PC-3 (cell line): Measurements from ENCODE around the gene RAB17. TPM values are rescaled to one million over a fixed set of nuclear protein-coding genes. Genes with fewer than 3 reads are reported as not detected.

Source experiments
- ATAC-seq: fragments of 200-7000 bp; cut with Tn5 transposase; 2 replicates; pipeline ENCODE4 v1.9.1; 2020; ENCODE audit warnings: mild to moderate bottlenecking, moderate library complexity
- BruUV-seq: library from RNA; stranded (reverse); fragments of 400-500 nt; replicated peaks from 2 replicates; lab custom pipeline; 2021; lab: Mats Ljungman, UMichigan
- CTCF ChIA-PET: fragments of 300-600 bp; sonication (Branson Sonifier 250); formaldehyde crosslinking; loops from one replicate; lab custom pipeline; 2022; ENCODE audit warnings: antibody characterized with exemption; lab: Charles Lee
- POLR2A ChIA-PET: fragments of 300-600 bp; sonication (Branson Sonifier 250); formaldehyde crosslinking; loops from one replicate; lab custom pipeline; 2022; ENCODE audit warnings: antibody characterized with exemption; ENCODE audit not compliant: unreplicated experiment; lab: Charles Lee
- DNase-seq: peaks from one replicate; pipeline ENCODE4 v3.0.0-alpha.2; 2015
- H2AFZ ChIP-seq: fragments of 300-600 bp; sonication (generic); 2 replicates; pipeline ENCODE4 v1.6.0; 2016; ENCODE audit warnings: antibody characterized with exemption, low read length
- H3F3A ChIP-seq: fragments of 300-600 bp; sonication (generic); one replicate; pipeline ENCODE4 v1.6.0; 2017; ENCODE audit warnings: antibody characterized with exemption, low read length, control low read depth, mild to moderate bottlenecking; ENCODE audit not compliant: unreplicated experiment
- H3K27ac ChIP-seq: fragments of 300-600 bp; sonication (generic); 2 replicates; pipeline ENCODE4 v1.5.1; 2016; ENCODE audit warnings: mild to moderate bottlenecking, low read length
- H3K27me3 ChIP-seq: fragments of 300-600 bp; sonication (generic); 2 replicates; pipeline ENCODE4 v1.6.1; 2016; ENCODE audit warnings: low read length, mixed read lengths
- H3K36me3 ChIP-seq: fragments of 300-600 bp; sonication (generic); 2 replicates; pipeline ENCODE4 v1.6.1; 2016; ENCODE audit warnings: low read depth, mixed run types, low read length, mixed read lengths
- H3K4me1 ChIP-seq: fragments of 300-600 bp; sonication (generic); 2 replicates; pipeline ENCODE4 v1.5.1; 2016; ENCODE audit warnings: low read length; ENCODE audit not compliant: insufficient read depth
- H3K4me2 ChIP-seq: fragments of 300-600 bp; sonication (generic); 2 replicates; pipeline ENCODE4 v1.6.0; 2016; ENCODE audit warnings: low read length
- H3K4me3 ChIP-seq: fragments of 300-600 bp; sonication (generic); 2 replicates; pipeline ENCODE4 v1.5.1; 2016; ENCODE audit warnings: mild to moderate bottlenecking, low read length, mixed read lengths
- H3K79me2 ChIP-seq: fragments of 300-600 bp; sonication (generic); 2 replicates; pipeline ENCODE4 v1.6.1; 2017; ENCODE audit warnings: low read length, mixed read lengths
- H3K9ac ChIP-seq: fragments of 300-600 bp; sonication (generic); 2 replicates; pipeline ENCODE4 v1.6.0; 2016; ENCODE audit warnings: mild to moderate bottlenecking, low read length
- H3K9me2 ChIP-seq: fragments of 300-600 bp; sonication (generic); replicated peaks from 2 replicates; pipeline ENCODE4 v1.6.1; 2016; ENCODE audit warnings: mixed run types, low read length, mixed read lengths
- H3K9me3 ChIP-seq: fragments of 300-600 bp; sonication (generic); 2 replicates; pipeline ENCODE4 v1.6.1; 2016; ENCODE audit warnings: low read length, mixed read lengths
- H4K20me1 ChIP-seq: fragments of 300-600 bp; sonication (generic); 2 replicates; pipeline ENCODE4 v1.6.1; 2016; ENCODE audit warnings: low read length, mixed read lengths
- EZH2 ChIP-seq: fragments of 300-600 bp; sonication (generic); IDR thresholded peaks from one replicate; pipeline ENCODE4 v1.6.1; 2017; ENCODE audit warnings: antibody characterized with exemption, mild to moderate bottlenecking, low read length; ENCODE audit not compliant: unreplicated experiment
- EZH2phosphoT487 ChIP-seq: fragments of 300-600 bp; sonication (generic); IDR thresholded peaks from 2 replicates; pipeline ENCODE4 v1.6.1; 2018; ENCODE audit warnings: mild to moderate bottlenecking, antibody characterized with exemption, low read length, borderline replicate concordance
- intact Hi-C: fragments of 100-400 bp; cut with micrococcal nuclease; formaldehyde crosslinking; loops from 2 replicates; pipeline ENCODE4 v1.9.0; 2023
- total RNA-seq: library from RNA; depleted of rRNA; stranded (reverse); fragments of >200 nt; gene quantifications from 2 replicates; pipeline ENCODE4 v1.2.3, GENCODE V29; 2014
- TF ChIP-seq, protein P1 (sequence below): fragments of 300-600 bp; sonication (generic); conservative IDR thresholded peaks from 2 replicates; pipeline ENCODE4 v1.5.1; 2017; ENCODE audit warnings: antibody characterized with exemption, low read depth, mild to moderate bottlenecking, low read length

Gene RAB17
- total RNA-seq, 1 experiment from 2014 or later: 28.9 TPM

GRCh38 chr2:237593596-237594320 is 3.2 kb upstream of the RAB17 start:
- no peak for TF ChIP-seq EZH2phosphoT487
- TF ChIP-seq EZH2: no peak
- TF ChIP-seq, protein P1, sequence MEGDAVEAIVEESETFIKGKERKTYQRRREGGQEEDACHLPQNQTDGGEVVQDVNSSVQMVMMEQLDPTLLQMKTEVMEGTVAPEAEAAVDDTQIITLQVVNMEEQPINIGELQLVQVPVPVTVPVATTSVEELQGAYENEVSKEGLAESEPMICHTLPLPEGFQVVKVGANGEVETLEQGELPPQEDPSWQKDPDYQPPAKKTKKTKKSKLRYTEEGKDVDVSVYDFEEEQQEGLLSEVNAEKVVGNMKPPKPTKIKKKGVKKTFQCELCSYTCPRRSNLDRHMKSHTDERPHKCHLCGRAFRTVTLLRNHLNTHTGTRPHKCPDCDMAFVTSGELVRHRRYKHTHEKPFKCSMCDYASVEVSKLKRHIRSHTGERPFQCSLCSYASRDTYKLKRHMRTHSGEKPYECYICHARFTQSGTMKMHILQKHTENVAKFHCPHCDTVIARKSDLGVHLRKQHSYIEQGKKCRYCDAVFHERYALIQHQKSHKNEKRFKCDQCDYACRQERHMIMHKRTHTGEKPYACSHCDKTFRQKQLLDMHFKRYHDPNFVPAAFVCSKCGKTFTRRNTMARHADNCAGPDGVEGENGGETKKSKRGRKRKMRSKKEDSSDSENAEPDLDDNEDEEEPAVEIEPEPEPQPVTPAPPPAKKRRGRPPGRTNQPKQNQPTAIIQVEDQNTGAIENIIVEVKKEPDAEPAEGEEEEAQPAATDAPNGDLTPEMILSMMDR: no peak
- Histone ChIP-seq H3K9me2 (no peaks in the 10 kb centered on the region), H3K27me3 (no peaks in the 10 kb centered on the region), H3K4me2 (no peak overlapping the region), H4K20me1 (no peaks in the 10 kb centered on the region), H3K4me1 (peaks cover 8% of the 10 kb centered on the region), H3K79me2 (peaks cover 14% of the 10 kb centered on the region), H3K36me3 (no peaks in the 10 kb centered on the region), H2AFZ (no peak overlapping the region), H3K9ac (no peak overlapping the region), H3K9me3 (no peaks in the 10 kb centered on the region), H3F3A (no peaks in the 10 kb centered on the region), H3K4me3 (no peak overlapping the region), H3K27ac (no peak overlapping the region)
- ATAC-seq: no peak
- ChIA-PET CTCF (no interaction called here), POLR2A (no interaction called here)
- no TSS peak for BruUV-seq
- intact Hi-C loops: loop anchor here (10.0 kb wide), 1 partner anchor 71 kb away; no protein-coding TSS in a partner anchor
- no peak for DNase-seq

DNA sequence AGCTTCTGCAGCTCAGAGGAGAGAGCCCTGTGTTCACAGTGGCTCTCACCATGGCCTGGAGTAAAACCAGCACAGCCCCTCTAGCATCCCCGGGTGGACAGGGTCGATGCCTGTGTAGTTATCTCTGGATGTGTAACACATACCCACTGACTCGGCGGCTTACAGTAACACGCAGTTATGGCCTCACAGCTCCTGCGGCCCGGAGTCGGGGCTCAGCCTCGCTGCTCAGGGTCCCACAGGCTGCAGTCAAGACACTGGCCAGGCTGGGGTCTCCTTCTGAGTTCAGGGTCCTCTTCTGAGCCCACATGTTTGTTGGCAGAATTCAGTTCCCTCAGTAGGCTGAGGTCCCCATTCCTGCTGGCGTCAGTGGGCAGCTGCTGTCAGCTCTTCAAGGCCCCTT is 2.5 kb upstream of the RAB17 start:
- H3K27ac ChIP-seq: no peak overlapping the region
- ATAC-seq (no peak), DNase-seq (no peak)
- H3K9ac ChIP-seq: no peak overlapping the region
- H4K20me1 ChIP-seq: 0 out of 2 replicates have a peak, but pooled peaks cover 4% of the 10 kb centered on the region
- no peaks in the 10 kb centered on the region for H3K27me3 ChIP-seq
- no peaks in the 10 kb centered on the region for H3K36me3 ChIP-seq
- no peak for TF ChIP-seq EZH2phosphoT487
- TF ChIP-seq, protein P1: no peak
- TF ChIP-seq EZH2: no peak
- H3K9me3 ChIP-seq: no peaks in the 10 kb centered on the region
- no peak overlapping the region for H2AFZ ChIP-seq
- intact Hi-C loops: loop anchor here (10.0 kb wide), 1 partner anchor 72 kb away; no protein-coding TSS in a partner anchor
- no peak overlapping the region for H3K4me3 ChIP-seq
- ChIA-PET POLR2A (no interaction called here), CTCF (no interaction called here)
- no TSS peak for BruUV-seq
- H3K4me1 ChIP-seq: peaks cover 13% of the 10 kb centered on the region
- H3K79me2 ChIP-seq: peaks cover 21% of the 10 kb centered on the region
- no peaks in the 10 kb centered on the region for H3K9me2 ChIP-seq
- H3K4me2 ChIP-seq: no peak overlapping the region
- no peaks in the 10 kb centered on the region for H3F3A ChIP-seq

DNA sequence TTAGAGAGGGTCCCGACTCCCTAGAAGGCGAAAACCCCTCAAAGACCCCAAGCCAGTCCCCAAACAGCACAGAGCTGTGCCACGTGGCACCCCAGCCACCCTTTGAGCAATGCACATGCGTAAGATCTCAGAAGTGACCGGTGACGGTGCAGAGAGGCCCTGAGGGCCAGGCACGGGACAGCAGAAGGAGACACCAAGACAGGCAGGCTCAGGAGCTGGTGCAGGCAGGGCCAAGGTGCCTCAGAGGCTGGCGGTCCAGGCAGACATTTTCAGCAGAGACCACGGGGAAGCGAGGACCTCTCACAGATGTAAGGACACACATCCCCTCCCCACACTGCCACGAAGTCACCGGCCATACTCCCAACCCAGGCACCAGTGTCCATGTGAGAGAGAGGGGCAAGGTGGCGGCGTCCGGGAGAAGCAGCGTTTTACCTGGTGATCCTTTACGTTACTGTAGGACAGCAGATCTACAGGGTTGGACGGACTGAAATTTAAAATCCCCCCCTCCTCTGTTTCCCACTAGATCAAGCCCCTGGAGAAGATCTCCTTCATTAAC is 2.0 kb upstream of the RAB17 start:
- Histone ChIP-seq H3K27me3 (no peaks in the 10 kb centered on the region), H3K9ac (no peak overlapping the region), H3K79me2 (peaks cover 26% of the 10 kb centered on the region), H3K36me3 (no peaks in the 10 kb centered on the region), H3K27ac (no peak overlapping the region), H4K20me1 (0 out of 2 replicates have a peak, but pooled peaks cover 5% of the 10 kb centered on the region), H3K4me3 (no peak overlapping the region), H3K9me2 (no peaks in the 10 kb centered on the region), H3K4me1 (peaks cover 14% of the 10 kb centered on the region), H3K9me3 (no peaks in the 10 kb centered on the region), H3K4me2 (no peak overlapping the region), H3F3A (no peaks in the 10 kb centered on the region), H2AFZ (no peak overlapping the region)
- TF ChIP-seq EZH2phosphoT487: no peak
- no peak for TF ChIP-seq EZH2
- TF ChIP-seq, protein P1: no peak
- DNase-seq (no peak), ATAC-seq (no peak)
- intact Hi-C loops: loop anchor here (10.0 kb wide), 1 partner anchor 72 kb away; no protein-coding TSS in a partner anchor
- POLR2A ChIA-PET: no interaction called here
- BruUV-seq: no TSS peak
- CTCF ChIA-PET: no interaction called here
